GM21529 (cell line): ENCODE data around the gene SQSTM1.
"Not testable (repeated sequence)": the region's sequence is repeated elsewhere in the genome, so short reads cannot be mapped to it uniquely, and the experiment has no call there.

Experiments
- ATAC-seq: cut with Tn5 transposase; IDR thresholded peaks from one replicate; pipeline ENCODE4 v1.9.1; 2021; ENCODE audit not compliant: unreplicated experiment

The SQSTM1 gene

DNA sequence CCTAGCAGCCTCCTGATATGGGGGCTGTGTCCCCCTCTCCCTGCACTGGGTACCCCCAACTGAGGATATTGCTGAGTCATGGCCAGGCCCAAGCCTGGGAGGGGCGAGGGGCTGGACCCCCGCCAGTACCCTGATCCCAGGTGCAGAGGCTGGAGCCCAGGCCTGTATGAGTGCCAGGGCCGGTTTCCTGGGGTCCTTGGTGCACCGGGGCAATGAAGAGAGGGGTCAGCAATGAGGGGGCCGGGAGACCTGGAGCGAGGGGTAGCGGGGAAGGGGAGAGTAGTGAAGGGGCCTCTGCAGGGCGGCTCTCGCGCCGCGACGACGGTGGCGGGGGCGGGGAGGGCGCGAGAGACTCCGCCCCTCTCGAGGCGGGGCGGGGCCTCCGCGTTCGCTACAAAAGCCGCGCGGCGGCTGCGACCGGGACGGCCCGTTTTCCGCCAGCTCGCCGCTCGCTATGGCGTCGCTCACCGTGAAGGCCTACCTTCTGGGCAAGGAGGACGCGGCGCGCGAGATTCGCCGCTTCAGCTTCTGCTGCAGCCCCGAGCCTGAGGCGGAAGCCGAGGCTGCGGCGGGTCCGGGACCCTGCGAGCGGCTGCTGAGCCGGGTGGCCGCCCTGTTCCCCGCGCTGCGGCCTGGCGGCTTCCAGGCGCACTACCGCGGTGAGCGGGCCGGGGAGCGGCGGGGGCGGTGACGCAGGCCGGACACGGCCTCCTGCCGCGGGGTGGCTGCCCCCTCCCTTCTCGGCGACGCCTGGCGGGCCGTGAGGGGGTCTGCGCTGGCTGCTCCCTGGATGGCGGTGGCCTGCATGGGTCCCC lies at the start of gene SQSTM1:
Gene SQSTM1 (plus strand): TSS at position 423 of the 815 bp plus-strand sequence. CDS start 32 bp downstream, at position 455.
- ATAC-seq = peak; percentile 36

DNA sequence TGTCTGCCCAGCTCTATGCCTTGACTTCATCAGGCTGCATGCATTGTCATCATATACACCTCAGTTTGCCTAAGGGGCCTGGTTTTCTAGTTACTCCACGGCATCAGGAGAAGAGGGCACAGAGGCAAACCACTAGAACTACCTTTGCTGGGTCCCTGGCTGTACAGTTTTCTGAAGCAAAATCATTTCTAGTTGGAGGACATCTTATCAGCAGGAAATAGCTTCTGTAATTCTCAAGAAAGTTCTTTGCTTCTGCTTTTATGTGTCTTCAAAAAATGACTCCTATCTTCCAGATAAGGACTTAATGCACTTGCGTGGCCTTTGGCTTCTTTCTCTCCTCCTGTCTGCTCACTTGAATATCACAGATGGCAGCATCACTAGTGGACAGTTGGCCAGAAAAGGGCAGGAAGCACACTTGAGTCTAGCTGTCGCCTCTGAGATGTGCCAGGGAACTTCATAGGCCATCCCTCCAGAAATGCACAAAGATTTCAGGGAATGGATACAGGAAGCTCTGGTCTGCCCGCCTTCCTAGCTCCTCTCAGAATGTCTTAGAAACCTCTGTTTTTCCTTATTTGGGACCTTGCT lies 49.3 kb upstream of the SQSTM1 start:
- ATAC-seq = no peak

DNA sequence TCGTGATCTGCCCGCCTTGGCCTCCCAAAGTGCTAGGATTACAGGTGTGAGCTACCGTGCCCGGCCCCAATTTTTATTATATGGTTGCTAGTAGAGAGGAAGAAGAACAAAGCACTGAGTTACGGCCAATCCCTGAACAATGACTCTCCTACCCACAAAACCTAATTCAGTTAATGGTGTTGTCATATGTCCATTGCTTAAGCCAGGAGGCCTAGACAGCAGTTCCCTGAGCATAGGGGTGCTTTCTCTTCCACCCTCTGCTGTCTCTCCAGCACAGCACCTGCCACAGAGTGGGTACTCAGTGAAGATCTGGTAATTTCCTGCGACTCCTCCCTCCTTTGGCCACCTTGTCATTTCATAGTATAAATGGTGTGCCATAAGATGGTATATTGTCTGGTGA lies 48.4 kb upstream of the SQSTM1 start:
- no peak for ATAC-seq

DNA sequence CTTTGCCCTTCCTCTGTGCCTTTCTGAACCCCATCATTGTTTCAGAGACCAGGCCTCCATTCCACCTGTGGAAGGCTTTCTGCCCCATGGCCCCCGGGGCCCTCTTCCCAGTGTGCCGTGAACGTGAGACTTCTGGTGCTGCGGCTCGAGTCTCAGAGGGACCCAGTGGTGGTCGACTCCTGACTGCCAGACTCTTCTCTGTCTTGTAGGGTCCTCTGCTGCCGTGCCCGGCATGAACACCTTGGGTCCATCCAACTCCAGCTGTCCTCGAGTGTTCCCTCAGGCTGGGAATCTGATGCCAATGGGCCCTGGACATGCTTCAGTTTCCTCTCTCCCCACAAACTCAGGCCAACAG lies 47.0 kb upstream of the SQSTM1 start:
- no peak for ATAC-seq

DNA sequence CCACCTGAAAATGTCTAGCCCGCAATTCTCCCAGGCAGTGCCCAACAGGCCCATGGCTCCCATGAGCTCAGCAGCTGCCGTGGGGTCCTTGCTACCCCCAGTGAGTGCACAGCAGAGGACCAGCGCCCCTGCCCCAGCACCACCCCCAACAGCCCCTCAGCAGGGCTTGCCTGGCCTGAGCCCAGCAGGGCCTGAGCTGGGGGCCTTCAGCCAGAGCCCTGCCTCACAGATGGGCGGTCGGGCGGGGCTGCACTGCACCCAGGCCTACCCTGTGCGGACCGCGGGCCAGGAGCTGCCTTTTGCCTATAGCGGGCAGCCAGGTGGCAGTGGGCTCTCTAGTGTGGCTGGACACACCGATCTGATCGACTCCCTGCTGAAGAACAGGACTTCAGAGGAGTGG lies 46.3 kb upstream of the SQSTM1 start:
- ATAC-seq = no peak

DNA sequence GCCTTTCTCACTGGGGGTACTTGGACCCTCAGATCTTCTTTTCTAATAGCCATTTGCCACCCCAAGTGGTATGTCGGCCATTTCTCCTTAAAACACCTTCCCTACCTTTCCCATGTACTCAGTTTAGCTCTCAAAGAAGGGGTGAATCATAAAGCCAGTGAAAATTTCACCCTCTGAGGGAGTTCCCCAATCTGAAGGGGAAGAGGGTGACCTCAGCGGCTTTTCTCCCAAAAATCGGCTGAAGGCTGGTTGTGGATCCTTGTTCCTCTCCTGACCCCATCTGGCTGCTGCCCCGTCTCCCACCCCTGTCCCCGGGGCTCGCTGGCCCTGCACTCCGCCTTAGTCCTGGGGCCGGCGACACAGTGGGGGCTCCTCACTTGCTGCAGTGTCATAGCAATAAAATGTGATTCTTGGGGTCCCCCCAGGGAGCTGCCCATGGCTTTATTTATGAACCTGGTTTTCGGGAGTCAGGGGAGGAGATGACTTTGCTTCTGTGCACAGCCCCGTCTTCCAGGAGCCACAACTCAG lies 44.2 kb upstream of the SQSTM1 start:
- no peak for ATAC-seq

DNA sequence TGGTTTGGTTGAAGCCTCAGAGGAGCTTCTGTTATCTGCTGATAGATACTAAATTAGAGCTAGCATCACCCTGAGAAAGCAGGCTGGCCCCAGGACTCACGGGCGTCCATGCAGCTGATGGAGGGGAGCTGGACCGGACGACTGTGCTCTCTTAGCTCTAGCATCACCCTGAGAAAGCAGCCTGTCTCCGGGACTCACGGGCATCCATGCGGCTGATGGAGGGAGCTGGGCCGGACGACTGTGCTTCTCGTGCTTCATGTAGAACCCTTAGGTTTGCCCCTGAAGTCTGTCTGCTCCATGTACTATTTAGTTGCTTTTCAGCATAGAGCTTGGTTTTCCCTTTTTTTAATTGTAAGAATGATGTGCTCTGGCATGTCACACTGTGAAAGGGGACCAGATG lies 43.2 kb upstream of the SQSTM1 start:
- ATAC-seq = no peak

DNA sequence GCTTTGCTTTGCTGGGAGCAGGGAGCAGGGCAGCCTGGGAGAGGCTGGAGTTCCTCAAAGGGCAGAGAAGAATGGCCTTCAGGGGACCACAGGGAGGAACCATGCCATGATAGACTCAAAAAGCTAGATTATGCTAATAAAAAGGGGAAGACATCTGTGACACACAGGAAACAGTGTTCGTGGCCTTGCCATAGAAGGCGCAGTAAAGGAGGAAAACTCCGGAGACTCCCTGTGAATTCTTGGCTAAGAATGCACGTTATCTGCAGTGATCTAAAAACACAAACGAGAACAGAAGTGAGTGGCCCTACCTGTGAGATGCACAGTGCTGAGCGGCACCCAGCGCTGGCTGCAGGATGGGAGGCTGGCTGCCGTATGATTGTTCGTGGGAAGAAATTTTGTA lies 42.8 kb upstream of the SQSTM1 start:
- ATAC-seq = no peak

DNA sequence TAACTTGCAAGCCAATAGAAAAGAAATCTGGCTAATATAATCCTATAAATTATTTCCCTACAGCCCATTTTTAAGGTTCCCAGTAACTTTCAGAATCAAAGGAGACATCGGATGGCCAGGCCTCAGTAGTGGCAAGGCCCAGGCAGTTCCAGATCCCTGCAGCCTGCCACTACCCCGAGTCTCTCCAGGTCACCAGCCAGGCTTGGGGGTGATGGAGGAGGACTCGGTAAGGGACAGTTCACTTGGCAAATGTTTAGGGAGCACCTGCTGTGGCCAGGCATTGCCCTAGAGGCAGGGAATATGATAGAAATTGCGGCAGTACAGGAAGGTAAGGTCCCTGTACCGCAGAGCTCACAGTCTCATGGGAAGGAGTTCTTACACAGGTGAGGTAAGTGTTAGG lies 42.1 kb upstream of the SQSTM1 start:
- ATAC-seq = no peak

DNA sequence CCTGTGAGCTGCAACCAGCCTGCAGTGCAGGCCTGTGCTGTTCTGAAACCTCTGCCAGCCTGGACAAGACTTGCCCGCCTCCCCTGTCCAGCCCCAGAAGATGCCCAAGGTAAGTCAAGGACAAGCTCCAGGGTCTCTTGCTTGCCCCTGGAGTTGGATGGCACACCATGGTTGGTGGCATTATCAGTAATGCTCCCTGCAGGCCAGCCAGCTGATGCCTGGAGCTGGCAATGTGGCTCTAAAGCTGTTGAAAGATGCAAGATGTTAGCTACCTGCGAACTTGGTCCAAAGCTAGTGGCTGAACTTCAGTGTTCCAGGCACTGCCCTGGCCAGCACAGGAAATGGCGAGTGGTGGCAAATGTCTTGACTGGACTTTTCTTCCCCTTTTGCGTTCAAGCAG lies 40.9 kb upstream of the SQSTM1 start:
- no peak for ATAC-seq

DNA sequence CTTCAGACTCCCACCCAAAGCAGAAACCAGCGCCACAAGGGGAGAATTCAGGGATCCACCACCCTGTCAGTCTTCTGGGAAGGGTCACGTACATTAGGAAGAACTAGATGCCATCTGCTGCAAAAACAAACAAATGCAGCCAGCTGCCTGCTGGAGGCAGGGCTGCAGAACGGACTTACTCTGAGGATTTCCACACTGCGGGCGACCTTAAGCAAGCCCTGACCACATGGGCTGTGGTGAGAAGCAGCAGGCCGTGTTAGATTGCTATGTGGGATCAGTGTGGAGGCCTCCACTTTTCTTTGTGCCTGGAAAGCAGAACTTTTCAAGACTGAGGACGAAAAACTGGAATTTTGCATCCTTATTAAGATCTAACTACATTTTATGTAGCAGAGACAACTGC lies 40.3 kb upstream of the SQSTM1 start:
- no peak for ATAC-seq

DNA sequence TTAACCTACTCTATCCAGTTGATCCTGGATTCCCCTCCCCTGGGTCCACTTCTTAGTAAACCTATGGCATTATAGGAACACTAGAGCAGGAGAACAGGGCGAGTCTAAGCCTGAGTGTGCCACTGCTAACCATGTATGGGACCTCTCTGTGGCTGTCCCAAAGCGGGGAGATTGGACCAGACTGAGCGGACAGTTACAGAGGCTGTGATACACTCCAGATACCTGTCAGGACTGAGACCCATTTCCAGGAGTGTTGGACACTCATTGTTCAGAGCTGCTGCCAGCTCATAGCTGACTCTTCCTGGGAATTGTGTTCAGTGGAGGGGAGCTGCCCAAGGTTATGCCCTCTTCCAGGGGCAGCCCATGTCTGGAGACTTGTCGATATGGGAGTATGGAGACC lies 38.9 kb upstream of the SQSTM1 start:
- no peak for ATAC-seq

DNA sequence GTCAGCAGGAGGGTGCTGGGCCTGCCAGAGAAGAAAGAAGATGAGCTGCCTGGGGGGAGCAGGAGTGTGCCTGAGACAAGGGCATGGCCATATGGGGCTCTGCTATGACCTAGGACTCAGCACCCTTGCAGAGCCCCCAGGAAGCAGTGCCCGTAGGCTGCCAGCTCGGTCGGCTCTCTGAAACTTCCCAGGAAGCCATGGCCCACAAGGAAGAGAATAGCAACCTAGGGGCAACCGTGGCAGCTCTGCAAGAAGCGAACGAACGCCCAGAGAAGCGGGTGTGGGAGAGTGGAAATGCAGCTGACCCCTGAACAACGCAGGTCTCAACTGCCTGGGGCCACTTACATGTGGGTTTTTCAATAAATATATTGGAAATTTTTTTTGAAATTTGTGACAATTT lies 37.6 kb upstream of the SQSTM1 start:
- ATAC-seq = no peak

DNA sequence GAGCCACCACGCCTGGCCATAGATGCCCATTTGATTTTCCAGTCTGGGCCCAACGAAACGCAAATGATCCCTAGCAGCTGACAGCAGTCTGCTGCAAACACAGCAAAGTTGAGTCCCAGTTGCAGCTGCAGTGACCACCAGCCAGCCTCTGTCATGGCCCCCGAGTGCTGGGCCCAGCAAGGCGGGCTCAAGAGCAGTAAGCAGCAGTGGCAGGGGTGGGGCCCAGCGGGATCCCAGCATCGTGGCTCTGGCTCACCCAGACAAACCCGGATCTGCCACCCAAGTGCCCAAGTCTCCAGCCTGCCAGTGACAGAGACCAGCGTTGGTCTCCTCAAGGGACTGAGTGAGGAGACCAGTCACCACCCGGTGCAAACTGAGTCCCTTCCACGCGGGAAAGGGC lies 33.8 kb upstream of the SQSTM1 start:
- no peak for ATAC-seq

DNA sequence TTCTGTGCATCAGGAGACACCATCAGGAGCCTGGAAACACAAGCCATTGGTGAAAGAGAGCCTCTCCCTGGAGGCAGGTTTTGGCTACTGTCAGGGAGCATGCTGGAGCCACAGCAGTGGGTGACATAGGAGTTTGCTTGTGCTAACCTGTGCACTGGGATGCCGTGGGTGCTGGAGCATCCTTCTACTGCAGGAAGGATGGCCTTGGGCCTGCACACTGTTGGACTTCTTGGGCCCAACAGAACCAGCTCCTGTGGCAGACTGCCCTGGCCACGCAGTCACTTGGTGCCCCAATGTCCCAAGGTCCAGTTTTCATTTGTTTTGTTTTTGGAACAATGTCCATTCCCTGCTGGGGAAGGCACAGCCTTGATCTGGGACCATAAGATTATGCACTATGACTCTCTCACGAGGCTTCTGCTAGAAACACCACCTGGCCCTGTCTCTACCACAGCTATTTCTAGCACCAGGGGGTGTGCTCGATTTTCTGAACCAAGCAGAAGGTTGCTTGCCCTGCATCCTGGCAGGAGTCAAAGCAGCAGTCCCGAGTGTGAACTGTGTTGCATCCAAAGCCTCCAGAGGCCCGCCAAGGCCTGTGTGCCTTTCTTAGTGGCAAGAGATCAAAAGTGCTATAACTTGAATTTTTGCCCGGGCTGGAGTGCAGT lies 32.4 kb upstream of the SQSTM1 start:
- ATAC-seq = no peak

DNA sequence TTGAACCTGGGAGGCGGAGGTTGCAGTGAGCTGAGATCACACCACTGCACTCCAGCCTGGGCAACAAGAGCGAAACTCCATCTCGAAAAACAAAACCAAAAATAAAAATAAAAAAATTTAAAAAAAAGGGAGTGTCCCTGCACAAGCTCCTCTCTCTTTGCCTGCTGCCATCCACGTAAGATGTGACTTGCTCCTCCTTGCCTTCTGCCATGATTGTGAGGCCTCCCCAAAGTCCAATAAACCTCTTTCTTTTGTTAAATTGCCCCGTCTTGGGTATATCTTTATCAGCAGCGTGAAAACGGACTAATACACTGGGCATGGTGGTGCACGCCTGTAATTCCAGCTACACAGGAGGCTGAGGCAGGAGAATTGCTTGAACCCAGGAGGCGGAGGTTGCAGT lies 31.4 kb upstream of the SQSTM1 start:
- not testable (repeated sequence) for ATAC-seq

DNA sequence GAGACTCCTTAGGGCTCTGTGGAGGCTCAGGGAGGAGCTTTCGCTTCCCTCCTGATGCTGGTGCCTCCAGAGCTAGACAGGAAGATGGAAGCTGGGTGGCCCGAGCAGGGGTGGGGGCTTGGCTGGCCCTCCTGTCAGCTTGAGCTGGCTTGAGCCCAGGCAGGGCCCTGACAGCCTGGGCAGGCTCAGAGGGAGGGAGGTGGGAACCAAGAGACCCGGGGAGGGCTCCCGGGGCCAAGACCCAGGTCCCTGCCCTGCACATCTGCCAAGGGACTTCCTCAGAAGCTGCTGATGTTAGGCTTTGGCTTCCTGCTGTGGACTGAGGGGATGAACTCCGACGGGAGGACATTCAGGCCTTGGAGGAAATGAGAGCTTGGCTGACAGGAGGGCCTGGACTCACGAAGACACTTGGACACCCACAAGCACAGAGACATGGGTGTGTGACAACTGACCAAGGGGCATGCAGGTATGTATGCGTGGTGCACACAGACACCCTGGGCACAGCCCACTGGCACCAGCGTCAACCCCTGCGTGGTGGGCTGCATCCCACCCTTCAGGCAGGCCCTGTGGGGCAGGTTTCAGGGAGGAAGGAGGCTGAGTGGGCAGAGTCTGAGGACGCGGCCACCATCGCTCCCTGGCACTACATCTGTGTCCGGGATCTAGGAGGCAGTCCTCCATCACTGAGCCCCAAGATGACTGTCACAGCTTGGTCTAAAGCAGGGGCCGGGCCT lies 28.7 kb upstream of the SQSTM1 start:
- no peak for ATAC-seq

DNA sequence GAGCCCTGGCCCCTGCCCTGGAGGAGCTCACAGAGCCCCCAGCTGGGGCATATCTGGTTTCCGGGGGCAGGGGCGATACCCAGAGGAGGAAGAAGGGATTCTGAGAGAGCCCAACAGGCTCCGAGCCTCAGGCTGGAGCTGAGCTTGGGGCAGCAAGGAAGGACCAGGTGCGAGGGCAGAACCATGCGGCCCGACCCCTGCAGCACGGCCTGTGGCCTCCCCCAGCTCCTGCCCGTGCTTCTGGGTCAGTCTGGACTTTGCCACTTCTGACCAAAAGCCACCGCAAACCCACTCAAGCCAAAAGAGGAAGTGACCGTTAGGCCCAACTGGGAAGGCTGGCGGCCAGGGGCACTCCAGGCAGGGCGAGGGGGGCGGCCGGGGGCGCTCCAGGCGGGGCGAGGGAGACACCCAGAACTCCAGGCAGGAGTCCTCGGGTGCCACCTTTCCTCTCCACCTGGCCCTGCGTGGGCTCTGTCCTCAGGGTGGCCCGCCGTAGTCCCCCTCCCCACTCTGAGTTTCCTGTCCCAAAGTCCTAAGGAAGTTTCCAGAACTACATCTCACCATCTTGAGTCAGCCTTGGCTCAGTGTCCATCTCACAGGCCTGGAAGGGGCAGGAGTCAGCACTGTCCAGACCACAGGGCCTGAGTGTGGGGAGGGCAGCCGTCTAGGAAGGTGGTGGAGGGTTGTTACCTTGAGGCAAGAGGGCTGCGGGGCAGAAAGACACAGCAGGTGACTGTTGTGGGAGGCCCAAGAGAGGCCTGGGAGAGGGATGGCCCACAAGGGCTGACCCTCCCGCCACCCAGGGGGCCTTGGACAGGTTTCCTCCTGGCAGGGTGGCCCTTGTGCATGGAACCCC lies 27.9 kb upstream of the SQSTM1 start:
- ATAC-seq = no peak

DNA sequence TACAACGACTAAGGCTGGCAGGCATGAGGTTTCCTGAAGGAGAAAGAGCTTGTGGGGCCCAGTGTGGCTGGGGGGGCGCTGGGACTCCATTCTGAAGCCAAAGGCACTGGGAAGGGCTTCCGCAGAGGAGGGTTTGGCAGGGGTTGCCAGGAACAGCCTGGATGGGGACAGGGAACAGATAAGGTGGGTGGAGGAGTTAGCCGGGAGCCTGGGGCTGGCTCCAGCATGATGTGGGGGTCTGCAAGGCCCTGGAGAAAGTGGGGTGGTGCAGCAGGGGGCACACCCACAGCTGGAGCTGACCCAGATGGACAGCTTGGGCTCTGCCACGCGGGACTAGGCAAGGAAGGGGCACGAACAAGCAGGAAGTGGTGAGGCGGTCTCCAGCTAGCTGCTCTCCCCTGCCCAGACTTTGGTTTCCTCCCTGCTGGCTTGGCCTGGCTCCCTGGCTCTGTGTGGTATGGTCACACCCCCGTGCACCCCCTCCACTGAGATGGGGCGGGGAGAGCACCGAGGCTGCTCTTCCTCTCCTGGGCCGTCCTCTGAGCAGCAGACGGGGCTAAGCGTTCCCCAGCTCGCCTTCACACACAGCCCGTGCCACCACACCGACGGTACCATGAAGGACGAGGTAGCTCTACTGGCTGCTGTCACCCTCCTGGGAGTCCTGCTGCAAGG lies 27.1 kb upstream of the SQSTM1 start, which contains the start of gene LTC4S:
Gene LTC4S (plus strand): TSS at position 519 of the 672 bp plus-strand sequence. CDS start 95 bp downstream, at position 614.
- no peak for ATAC-seq

DNA sequence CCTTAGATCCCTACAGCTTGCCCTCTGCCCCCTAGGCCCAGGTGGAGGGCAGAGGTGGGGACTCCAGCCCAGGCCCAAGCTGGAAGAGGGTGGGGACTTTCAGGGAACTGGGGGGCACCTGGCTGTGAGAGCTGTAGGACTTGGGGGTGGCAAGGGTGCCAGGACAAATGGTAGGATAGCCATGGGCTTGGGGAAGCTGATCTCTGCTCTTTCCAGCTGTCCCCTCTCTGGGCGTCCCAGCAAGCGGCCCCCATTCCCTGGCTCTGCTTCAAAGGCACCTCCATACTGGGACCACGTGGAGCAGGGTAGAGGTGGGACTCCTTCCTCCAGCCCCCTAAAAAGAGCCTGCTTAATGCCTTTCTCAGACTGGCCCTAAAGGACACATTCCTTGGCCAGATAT lies 26.5 kb upstream of the SQSTM1 start:
- ATAC-seq = no peak
